Ishikawa (cell line): ENCODE measurements around the gene PIWIL1.

Source experiments
- CEBPB ChIP-seq: IDR thresholded peaks from 2 replicates; pipeline ENCODE4 v1.6.1; 2012
- CREB1 ChIP-seq: IDR thresholded peaks from 2 replicates; pipeline ENCODE4 v1.6.1; 2012; ENCODE audit warnings: low read depth
- EP300 ChIP-seq: IDR thresholded peaks from 2 replicates; pipeline ENCODE4 v1.6.1; 2012; ENCODE audit warnings: borderline replicate concordance
- FOXM1 ChIP-seq: IDR thresholded peaks from 2 replicates; pipeline ENCODE4 v1.6.1; 2012; ENCODE audit warnings: low read depth, borderline replicate concordance
- MAX ChIP-seq: IDR thresholded peaks from 2 replicates; pipeline ENCODE4 v1.6.1; 2012
- REST ChIP-seq: IDR thresholded peaks from 2 replicates; pipeline ENCODE4 v1.6.1; 2012; ENCODE audit warnings: low read depth, mild to moderate bottlenecking
- TAF1 ChIP-seq: IDR thresholded peaks from 2 replicates; pipeline ENCODE4 v1.6.1; 2012; ENCODE audit warnings: low read depth, mild to moderate bottlenecking
- TCF12 ChIP-seq: IDR thresholded peaks from 2 replicates; pipeline ENCODE4 v1.6.1; 2012; ENCODE audit warnings: low read depth
- TEAD4 ChIP-seq: IDR thresholded peaks from 2 replicates; pipeline ENCODE4 v1.6.1; 2012
- USF1 ChIP-seq: IDR thresholded peaks from 2 replicates; pipeline ENCODE4 v1.6.1; 2012
- YY1 ChIP-seq: IDR thresholded peaks from 2 replicates; pipeline ENCODE4 v1.6.1; 2012; ENCODE audit warnings: low read depth
- ZBTB7A ChIP-seq: IDR thresholded peaks from 2 replicates; pipeline ENCODE4 v1.6.1; 2012; ENCODE audit warnings: low read depth

GRCh38 chr12:130375296-130376287 lies 37.9 kb downstream of the PIWIL1 start:
- TF ChIP-seq TAF1 = no peak
- no peak for TF ChIP-seq MAX
- TF ChIP-seq FOXM1 = no peak
- no peak for TF ChIP-seq REST
- no peak for TF ChIP-seq ZBTB7A
- TF ChIP-seq EP300 = no peak
- no peak for TF ChIP-seq USF1
- TF ChIP-seq YY1 = no peak
- TF ChIP-seq CEBPB = no peak
- no peak for TF ChIP-seq CREB1
- TF ChIP-seq TEAD4 = no peak
- no peak for TF ChIP-seq TCF12
